H1 (cell line): Measurements from ENCODE around the gene DCK.

Experiments
- BACH1 ChIP-seq: IDR thresholded peaks from 2 replicates; pipeline ENCODE4 v1.6.1; 2012; ENCODE audit warnings: low read length, improper control_type of control experiment
- CEBPB ChIP-seq: IDR thresholded peaks from 2 replicates; pipeline ENCODE4 v1.6.1; 2012; ENCODE audit warnings: low read depth, low read length
- CHD2 ChIP-seq: IDR thresholded peaks from 2 replicates; pipeline ENCODE4 v1.6.1; 2012; ENCODE audit warnings: low read length, improper control_type of control experiment
- CTCF ChIP-seq, 3 experiments: IDR thresholded peaks; 1 replicate in 2 of 3; 2 replicates in 1 of 3; pipeline versions ENCODE4 v1.5.1 to v1.6.1; 2011; ENCODE audit warnings: low read length in 3 of 3, mild to moderate bottlenecking in 3 of 3, inconsistent platforms in 2 of 3, low read depth in 1 of 3, moderate library complexity in 1 of 3; ENCODE audit not compliant: insufficient read depth in 1 of 3; ENCODE audit errors: control extremely low read depth in 1 of 3
- EP300 ChIP-seq, 2 experiments: IDR thresholded peaks; 1 replicate in 1 of 2; 2 replicates in 1 of 2; pipeline ENCODE4 v1.6.1; 2011 to 2012; ENCODE audit warnings: low read depth in 2 of 2, low read length in 2 of 2, mild to moderate bottlenecking in 2 of 2, borderline replicate concordance in 1 of 2, inconsistent platforms in 1 of 2, moderate library complexity in 1 of 2
- MAFK ChIP-seq: IDR thresholded peaks from 2 replicates; pipeline ENCODE4 v1.6.1; 2012; ENCODE audit warnings: low read depth, mild to moderate bottlenecking, improper control_type of control experiment, low read length
- PHF8 ChIP-seq: fragments of 200-600 bp; sonication (generic); conservative IDR thresholded peaks from 2 replicates; pipeline ENCODE4 v1.7.1; 2012; ENCODE audit warnings: low read depth, mild to moderate bottlenecking, inconsistent platforms, low read length, moderate library complexity
- POLR2AphosphoS5 ChIP-seq: IDR thresholded peaks from 2 replicates; pipeline ENCODE4 v1.6.1; 2011; ENCODE audit warnings: low read depth, low read length
- SIX5 ChIP-seq: IDR thresholded peaks from 2 replicates; pipeline ENCODE4 v1.6.1; 2011; ENCODE audit warnings: mild to moderate bottlenecking, low read depth, low read length
- TAF1 ChIP-seq: IDR thresholded peaks from 2 replicates; pipeline ENCODE4 v1.6.1; 2011; ENCODE audit warnings: mild to moderate bottlenecking, low read depth, low read length
- YY1 ChIP-seq: IDR thresholded peaks from 2 replicates; pipeline ENCODE4 v1.6.1; 2011; ENCODE audit warnings: low read depth, mild to moderate bottlenecking, low read length

- no peak for TF ChIP-seq MAFK
- TF ChIP-seq SIX5 = no peak
- TF ChIP-seq CTCF (IDR thresholded peaks at IDR 0.05; ENCODE audit: control extremely low read depth in 1 of 3, insufficient read depth in 1 of 3, low read depth in 1 of 3, low read length in 3 of 3) = no peak
- no peak for TF ChIP-seq TAF1
- no peak for TF ChIP-seq CHD2
- TF ChIP-seq YY1 = no peak
- no peak for TF ChIP-seq POLR2AphosphoS5
- TF ChIP-seq BACH1 = no peak
- TF ChIP-seq CEBPB = no peak
- TF ChIP-seq PHF8 = no peak
- TF ChIP-seq EP300 (IDR thresholded peaks at IDR 0.05; ENCODE audit: borderline replicate concordance in 1 of 2, low read depth in 2 of 2, low read length in 2 of 2) = no peak
These were observed 17.2 kb upstream of the DCK start for GRCh38 chr4:70976252-70976651.
